Mononuclear cell (primary cell): ENCODE results near the gene PCDHA7. TPM values are rescaled to one million over a fixed set of nuclear protein-coding genes. Genes with fewer than 3 reads are reported as not detected.
"Not testable (repeated sequence)": the region's sequence is repeated elsewhere in the genome, so short reads cannot be mapped to it uniquely, and the experiment has no call there.

Source experiments
- H3K27me3 ChIP-seq: 2 replicates; pipeline ENCODE4 v1.6.0; 2011; ENCODE audit warnings: low read length, control low read depth; ENCODE audit not compliant: insufficient read depth
- H3K4me1 ChIP-seq: 2 replicates; pipeline ENCODE4 v1.5.1; 2011; ENCODE audit warnings: mild to moderate bottlenecking, low read length, control low read depth; ENCODE audit not compliant: insufficient read depth
- H3K4me3 ChIP-seq: 2 replicates; pipeline ENCODE4 v1.5.1; 2011; ENCODE audit warnings: mild to moderate bottlenecking, low read length, moderate library complexity
- H3K9me3 ChIP-seq: 2 replicates; pipeline ENCODE4 v1.5.1; 2011; ENCODE audit warnings: low read depth, mild to moderate bottlenecking, control low read depth, low read length
- total RNA-seq: library from RNA; depleted of rRNA; stranded (reverse); fragments of >200 nt; gene quantifications from one replicate; pipeline ENCODE4 v1.2.3, GENCODE V29; 2012

Gene PCDHA7, protein sequence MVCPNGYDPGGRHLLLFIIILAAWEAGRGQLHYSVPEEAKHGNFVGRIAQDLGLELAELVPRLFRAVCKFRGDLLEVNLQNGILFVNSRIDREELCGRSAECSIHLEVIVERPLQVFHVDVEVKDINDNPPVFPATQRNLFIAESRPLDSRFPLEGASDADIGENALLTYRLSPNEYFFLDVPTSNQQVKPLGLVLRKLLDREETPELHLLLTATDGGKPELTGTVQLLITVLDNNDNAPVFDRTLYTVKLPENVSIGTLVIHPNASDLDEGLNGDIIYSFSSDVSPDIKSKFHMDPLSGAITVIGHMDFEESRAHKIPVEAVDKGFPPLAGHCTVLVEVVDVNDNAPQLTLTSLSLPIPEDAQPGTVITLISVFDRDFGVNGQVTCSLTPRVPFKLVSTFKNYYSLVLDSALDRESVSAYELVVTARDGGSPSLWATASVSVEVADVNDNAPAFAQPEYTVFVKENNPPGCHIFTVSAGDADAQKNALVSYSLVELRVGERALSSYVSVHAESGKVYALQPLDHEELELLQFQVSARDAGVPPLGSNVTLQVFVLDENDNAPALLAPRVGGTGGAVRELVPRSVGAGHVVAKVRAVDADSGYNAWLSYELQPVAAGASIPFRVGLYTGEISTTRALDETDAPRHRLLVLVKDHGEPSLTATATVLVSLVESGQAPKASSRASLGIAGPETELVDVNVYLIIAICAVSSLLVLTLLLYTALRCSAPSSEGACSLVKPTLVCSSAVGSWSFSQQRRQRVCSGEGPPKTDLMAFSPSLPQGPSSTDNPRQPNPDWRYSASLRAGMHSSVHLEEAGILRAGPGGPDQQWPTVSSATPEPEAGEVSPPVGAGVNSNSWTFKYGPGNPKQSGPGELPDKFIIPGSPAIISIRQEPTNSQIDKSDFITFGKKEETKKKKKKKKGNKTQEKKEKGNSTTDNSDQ
- not detected for total RNA-seq

DNA sequence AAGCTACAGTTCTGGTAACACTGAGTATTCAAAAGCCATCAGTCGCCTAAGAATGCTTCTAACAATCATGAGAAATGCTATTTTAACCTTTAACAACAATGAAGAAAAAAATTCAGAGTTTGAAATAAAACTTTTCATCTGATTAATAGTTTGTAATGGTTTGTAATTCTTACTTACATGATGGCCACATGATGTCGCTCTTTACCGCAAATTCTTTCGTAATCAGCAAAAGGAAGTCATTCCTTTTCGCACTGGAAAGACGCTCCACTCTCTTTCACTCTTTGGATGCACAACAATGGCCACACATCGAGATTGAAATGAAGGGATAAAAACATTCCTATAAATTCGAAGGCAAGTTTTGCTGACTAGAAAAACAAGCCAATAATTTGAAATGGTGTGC is at the start of gene PCDHA7:
TSS of gene PCDHA7 (plus strand) at position 277 of the 400 bp plus-strand sequence. CDS start at position 392, 115 bp downstream.
- H3K4me3 ChIP-seq = no peak within 1 kb of the TSS
- peaks cover 18% of the 10 kb centered on the region for H3K9me3 ChIP-seq
- H3K4me1 ChIP-seq = no peaks in the 10 kb centered on the region
- H3K27me3 ChIP-seq = peaks cover 40% of the 10 kb centered on the region

DNA sequence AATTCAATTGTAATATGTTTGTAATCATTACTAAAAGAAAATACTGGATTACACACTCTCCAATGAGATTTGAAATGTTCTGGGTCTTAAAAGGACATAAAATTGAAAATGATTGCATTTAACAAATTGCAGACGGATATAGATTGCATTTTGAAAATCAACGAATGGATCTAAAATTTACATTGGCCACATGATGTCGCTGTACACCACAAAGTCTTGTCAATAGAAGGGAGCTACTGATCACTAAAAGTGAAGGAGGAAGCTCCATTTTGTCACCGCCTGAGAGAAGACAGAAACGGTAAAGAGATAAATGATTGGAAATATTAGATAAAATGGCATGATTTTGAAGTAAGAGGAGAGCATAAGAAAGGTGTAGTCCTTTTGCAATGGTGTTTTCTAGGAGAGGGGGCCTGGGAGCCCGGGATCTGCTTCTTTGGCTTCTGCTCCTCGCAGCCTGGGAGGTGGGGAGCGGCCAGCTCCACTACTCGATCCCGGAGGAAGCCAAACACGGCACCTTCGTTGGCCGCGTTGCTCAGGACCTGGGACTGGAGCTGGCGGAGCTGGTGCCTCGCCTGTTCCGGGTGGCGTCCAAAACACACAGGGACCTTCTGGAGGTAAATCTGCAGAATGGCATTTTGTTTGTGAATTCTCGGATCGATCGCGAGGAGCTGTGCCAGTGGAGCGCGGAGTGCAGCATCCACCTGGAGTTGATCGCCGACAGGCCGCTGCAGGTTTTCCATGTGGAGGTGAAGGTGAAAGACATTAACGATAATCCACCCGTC is 48.0 kb upstream of the PCDHA7 start, which contains the start of gene PCDHA1:
TSS of gene PCDHA1 (plus strand) at position 236 of the 782 bp plus-strand sequence.
- H3K27me3 ChIP-seq = peaks cover 31% of the 10 kb centered on the region
- H3K4me1 ChIP-seq = no peaks in the 10 kb centered on the region
- peaks cover 46% of the 10 kb centered on the region for H3K9me3 ChIP-seq
- no peak within 1 kb of the TSS for H3K4me3 ChIP-seq

- H3K4me3 ChIP-seq = not testable (repeated sequence)
- peaks cover 40% of the 10 kb centered on the region for H3K9me3 ChIP-seq
These were observed 46.6 kb upstream of the PCDHA7 start for GRCh38 chr5:140787422-140787821.

DNA sequence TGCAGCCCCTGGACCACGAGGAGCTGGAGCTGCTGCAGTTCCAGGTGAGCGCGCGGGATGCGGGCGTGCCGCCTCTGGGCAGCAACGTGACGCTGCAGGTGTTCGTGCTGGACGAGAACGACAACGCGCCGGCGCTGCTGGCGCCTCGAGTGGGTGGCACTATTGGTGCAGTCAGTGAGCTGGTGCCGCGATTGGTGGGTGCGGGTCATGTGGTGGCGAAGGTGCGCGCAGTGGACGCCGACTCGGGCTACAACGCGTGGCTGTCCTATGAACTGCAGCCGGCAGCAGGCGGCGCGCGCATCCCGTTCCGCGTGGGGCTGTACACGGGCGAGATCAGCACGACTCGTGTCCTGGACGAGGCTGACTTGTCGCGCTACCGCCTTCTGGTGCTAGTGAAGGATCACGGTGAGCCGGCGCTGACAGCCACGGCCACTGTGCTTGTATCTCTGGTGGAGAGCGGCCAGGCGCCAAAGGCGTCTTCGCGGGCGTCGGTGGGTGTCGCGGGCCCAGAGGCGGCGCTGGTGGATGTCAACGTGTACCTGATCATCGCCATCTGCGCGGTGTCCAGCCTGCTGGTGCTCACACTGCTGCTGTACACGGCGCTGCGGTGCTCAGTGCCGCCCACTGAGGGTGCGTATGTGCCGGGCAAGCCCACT is 46.1 kb upstream of the PCDHA7 start:
- H3K9me3 ChIP-seq = peaks cover 45% of the 10 kb centered on the region
- not testable (repeated sequence) for H3K4me1 ChIP-seq, H3K4me3 ChIP-seq
- peaks cover 36% of the 10 kb centered on the region for H3K27me3 ChIP-seq

More at GRCh38 chr5:140787422-140787821, 46.6 kb upstream of the PCDHA7 start:
- peaks cover 34% of the 10 kb centered on the region for H3K27me3 ChIP-seq
- not testable (repeated sequence) for H3K4me1 ChIP-seq

GRCh38 chr5:140791089-140791488 is 43.0 kb upstream of the PCDHA7 start:
- Histone ChIP-seq H3K4me1 (no peaks in the 10 kb centered on the region), H3K27me3 (peaks cover 51% of the 10 kb centered on the region), H3K4me3 (no peak overlapping the region), H3K9me3 (peaks cover 60% of the 10 kb centered on the region)

GRCh38 chr5:140794595-140795258 is 39.3 kb upstream of the PCDHA7 start, which contains the start of gene PCDHA2:
Gene PCDHA2 (plus strand): TSS chr5:140794852.
- Histone ChIP-seq H3K4me1 (no peaks in the 10 kb centered on the region), H3K27me3 (peaks cover 33% of the 10 kb centered on the region), H3K9me3 (peaks cover 40% of the 10 kb centered on the region), H3K4me3 (no peak within 1 kb of the TSS)

DNA sequence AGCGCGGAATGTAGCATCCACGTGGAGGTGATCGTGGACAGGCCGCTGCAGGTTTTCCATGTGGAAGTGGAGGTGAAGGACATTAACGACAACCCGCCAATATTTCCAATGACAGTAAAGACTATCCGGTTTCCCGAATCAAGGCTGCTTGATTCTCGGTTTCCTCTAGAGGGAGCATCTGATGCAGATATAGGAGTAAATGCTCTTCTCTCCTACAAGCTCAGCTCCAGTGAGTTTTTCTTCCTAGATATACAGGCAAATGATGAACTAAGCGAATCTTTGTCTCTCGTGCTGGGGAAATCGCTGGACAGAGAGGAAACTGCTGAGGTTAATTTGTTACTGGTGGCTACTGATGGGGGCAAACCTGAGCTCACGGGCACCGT is 38.8 kb upstream of the PCDHA7 start:
- no peak overlapping the region for H3K4me3 ChIP-seq
- H3K27me3 ChIP-seq = peaks cover 31% of the 10 kb centered on the region
- H3K9me3 ChIP-seq = peaks cover 38% of the 10 kb centered on the region
- no peaks in the 10 kb centered on the region for H3K4me1 ChIP-seq

DNA sequence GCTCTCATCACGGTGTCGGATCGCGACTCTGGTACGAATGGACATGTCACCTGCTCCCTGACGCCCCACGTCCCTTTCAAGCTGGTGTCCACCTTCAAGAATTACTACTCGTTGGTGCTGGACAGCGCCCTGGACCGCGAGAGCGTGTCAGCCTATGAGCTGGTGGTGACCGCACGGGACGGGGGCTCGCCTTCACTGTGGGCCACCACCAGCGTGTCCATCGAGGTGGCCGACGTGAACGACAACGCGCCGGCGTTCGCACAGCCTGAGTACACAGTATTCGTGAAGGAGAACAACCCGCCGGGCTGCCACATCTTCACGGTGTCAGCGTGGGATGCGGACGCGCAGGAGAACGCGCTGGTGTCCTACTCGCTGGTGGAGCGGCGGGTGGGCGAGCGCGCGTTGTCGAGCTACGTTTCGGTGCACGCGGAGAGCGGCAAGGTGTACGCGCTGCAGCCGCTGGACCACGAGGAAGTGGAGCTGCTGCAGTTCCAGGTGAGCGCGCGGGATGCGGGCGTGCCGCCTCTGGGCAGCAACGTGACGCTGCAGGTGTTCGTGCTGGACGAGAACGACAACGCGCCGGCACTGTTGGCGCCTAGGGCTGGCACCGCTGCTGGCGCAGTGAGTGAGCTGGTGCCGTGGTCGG is 37.9 kb upstream of the PCDHA7 start:
- not testable (repeated sequence) for H3K4me3 ChIP-seq, H3K4me1 ChIP-seq
- H3K9me3 ChIP-seq = peaks cover 41% of the 10 kb centered on the region
- peaks cover 41% of the 10 kb centered on the region for H3K27me3 ChIP-seq

- H3K9me3 ChIP-seq = peaks cover 41% of the 10 kb centered on the region
- H3K4me3 ChIP-seq = no peak overlapping the region
- peaks cover 44% of the 10 kb centered on the region for H3K27me3 ChIP-seq
These were observed 37.4 kb upstream of the PCDHA7 start for GRCh38 chr5:140796718-140797095.

GRCh38 chr5:140800816-140801493 is 33.1 kb upstream of the PCDHA7 start, which contains the start of gene PCDHA3:
Gene PCDHA3 (plus strand): TSS chr5:140801057.
- no peak within 1 kb of the TSS for H3K4me3 ChIP-seq

More at GRCh38 chr5:140796718-140797095, 37.4 kb upstream of the PCDHA7 start:
- no peaks in the 10 kb centered on the region for H3K4me1 ChIP-seq

DNA sequence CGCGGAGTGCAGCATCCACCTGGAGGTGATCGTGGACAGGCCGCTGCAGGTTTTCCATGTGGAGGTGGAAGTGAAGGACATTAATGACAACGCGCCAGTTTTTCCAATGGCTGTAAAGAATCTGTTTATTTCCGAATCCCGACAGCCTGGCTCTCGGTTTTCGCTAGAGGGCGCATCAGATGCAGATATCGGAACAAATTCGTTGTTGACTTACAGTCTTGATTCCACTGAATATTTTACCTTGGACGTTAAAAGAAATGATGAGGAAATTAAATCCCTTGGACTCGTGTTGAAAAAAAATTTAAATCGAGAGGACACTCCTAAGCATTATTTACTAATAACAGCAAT is 32.6 kb upstream of the PCDHA7 start:
- Histone ChIP-seq H3K4me3 (no peak overlapping the region), H3K4me1 (no peaks in the 10 kb centered on the region), H3K27me3 (peaks cover 24% of the 10 kb centered on the region), H3K9me3 (peaks cover 23% of the 10 kb centered on the region)

More at GRCh38 chr5:140800816-140801493, 33.1 kb upstream of the PCDHA7 start, which contains the start of gene PCDHA3:
- peaks cover 24% of the 10 kb centered on the region for H3K27me3 ChIP-seq
- no peaks in the 10 kb centered on the region for H3K4me1 ChIP-seq
- H3K9me3 ChIP-seq = peaks cover 18% of the 10 kb centered on the region

DNA sequence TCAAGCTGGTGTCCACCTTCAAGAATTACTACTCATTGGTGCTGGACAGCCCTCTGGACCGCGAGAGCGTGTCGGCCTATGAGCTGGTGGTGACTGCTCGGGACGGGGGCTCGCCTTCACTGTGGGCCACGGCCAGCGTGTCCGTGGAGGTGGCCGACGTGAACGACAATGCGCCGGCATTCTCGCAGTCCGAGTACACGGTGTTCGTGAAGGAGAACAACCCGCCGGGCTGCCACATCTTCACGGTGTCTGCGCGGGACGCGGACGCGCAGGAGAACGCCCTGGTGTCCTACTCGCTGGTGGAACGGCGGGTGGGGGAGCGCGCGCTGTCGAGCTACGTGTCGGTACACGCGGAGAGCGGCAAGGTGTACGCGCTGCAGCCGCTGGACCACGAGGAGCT is 31.7 kb upstream of the PCDHA7 start:
- Histone ChIP-seq H3K27me3 (peaks cover 29% of the 10 kb centered on the region), H3K9me3 (peaks cover 28% of the 10 kb centered on the region)
- not testable (repeated sequence) for H3K4me1 ChIP-seq, H3K4me3 ChIP-seq

GRCh38 chr5:140802781-140803271 is 31.2 kb upstream of the PCDHA7 start:
- Histone ChIP-seq H3K27me3 (peaks cover 32% of the 10 kb centered on the region), H3K4me3 (no peak overlapping the region), H3K9me3 (peaks cover 29% of the 10 kb centered on the region), H3K4me1 (no peaks in the 10 kb centered on the region)
